Measurements from ENCODE around the gene SLC35G3. TPM values are rescaled to one million over a fixed set of nuclear protein-coding genes. Genes with fewer than 3 reads are reported as not detected.
A peak's percentile ranks its signal among the peaks of the same experiment; 100 is the strongest.

Gene SLC35G3
- polyA plus RNA-seq, 2 of the 4 experiments (the other 2 are of a cell fraction), result not detected

DNA sequence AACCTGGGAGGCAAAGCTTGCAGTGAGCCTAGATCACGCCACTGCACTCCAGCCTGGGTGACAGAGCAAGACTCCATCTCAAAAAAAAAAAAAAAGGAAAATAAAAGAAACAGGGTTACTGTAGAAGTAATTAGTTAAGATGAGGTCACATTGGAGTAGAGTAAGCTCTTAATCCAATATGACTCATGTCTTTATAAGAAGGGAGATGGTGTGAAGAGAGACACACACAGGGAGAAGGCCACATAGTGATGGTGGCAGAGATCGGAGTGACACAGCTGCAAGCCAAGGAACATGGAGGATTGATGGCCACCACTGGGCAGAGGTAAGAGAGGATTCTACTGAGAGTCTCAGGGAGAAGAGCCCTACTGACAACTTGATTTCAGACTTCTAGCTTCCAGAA lies 33.4 kb upstream of the SLC35G3 start:
- DNase-seq (ENCODE audit: low read depth in 1 of 2, low spot score in 1 of 2) (no peak), FAIRE-seq (no peak), ATAC-seq (no peak)
- peaks cover 13% of the 10 kb centered on the region for H3K9me3 ChIP-seq
- CTCF ChIA-PET, result interaction anchor here (0.6 to 1.7 kb wide), 2 partner anchors 11 to 543 kb away, joined by 3 to 5 read pairs; no protein-coding TSS in a partner anchor
- POLR2A ChIA-PET, result interaction anchor here (0.6 kb wide), 1 partner anchor 267 kb away, joined by 3 read pairs; no protein-coding TSS in a partner anchor
- no peak overlapping the region for H3K27ac ChIP-seq
- H3K4me3 ChIP-seq, result no peak overlapping the region
- H3K4me2 ChIP-seq, result no peak overlapping the region
- H3K4me1 ChIP-seq, result no peaks in the 10 kb centered on the region
- 92% methylated on average over 2 of the region's 2 CpGs for WGBS (ENCODE audit: missing lambda C conversion rate)
- no peak for TF ChIP-seq RARB (CRISPR knock-in tag; IDR thresholded peaks at IDR 0.05)
- no peak for TF ChIP-seq HDAC2 (IDR thresholded peaks at IDR 0.05)
- no peak for TF ChIP-seq MAZ (IDR thresholded peaks at IDR 0.05; ENCODE audit: borderline replicate concordance, low read depth, low read length)
- TF ChIP-seq GATA3 (IDR thresholded peaks at IDR 0.05; ENCODE audit: borderline replicate concordance), result no peak
- TF ChIP-seq, protein P1, sequence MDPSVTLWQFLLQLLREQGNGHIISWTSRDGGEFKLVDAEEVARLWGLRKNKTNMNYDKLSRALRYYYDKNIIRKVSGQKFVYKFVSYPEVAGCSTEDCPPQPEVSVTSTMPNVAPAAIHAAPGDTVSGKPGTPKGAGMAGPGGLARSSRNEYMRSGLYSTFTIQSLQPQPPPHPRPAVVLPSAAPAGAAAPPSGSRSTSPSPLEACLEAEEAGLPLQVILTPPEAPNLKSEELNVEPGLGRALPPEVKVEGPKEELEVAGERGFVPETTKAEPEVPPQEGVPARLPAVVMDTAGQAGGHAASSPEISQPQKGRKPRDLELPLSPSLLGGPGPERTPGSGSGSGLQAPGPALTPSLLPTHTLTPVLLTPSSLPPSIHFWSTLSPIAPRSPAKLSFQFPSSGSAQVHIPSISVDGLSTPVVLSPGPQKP (IDR thresholded peaks at IDR 0.05; ENCODE audit: low read depth, low read length), result no peak
- TF ChIP-seq ZNF302 (CRISPR knock-in tag; IDR thresholded peaks at IDR 0.05), result no peak
- TF ChIP-seq RNF2 (IDR thresholded peaks at IDR 0.05; ENCODE audit: borderline replicate concordance, low read depth), result no peak
- TF ChIP-seq SREBF2 (IDR thresholded peaks at IDR 0.05), result no peak
- TF ChIP-seq EHMT2 (IDR thresholded peaks at IDR 0.05; ENCODE audit: low read depth), result no peak
- no peak for TF ChIP-seq CTCF (IDR thresholded peaks at IDR 0.05)
- TF ChIP-seq CEBPB (IDR thresholded peaks at IDR 0.05), result no peak

GRCh38 chr17:35224436-35224835 lies 30.2 kb upstream of the SLC35G3 start:
- no peak for FAIRE-seq
- Histone ChIP-seq H3K27ac (no peak overlapping the region), H3K4me1 (no peaks in the 10 kb centered on the region), H3K9me3 (peaks cover 17% of the 10 kb centered on the region), H3K4me2 (no peak overlapping the region), H3K4me3 (no peak overlapping the region)
- WGBS (ENCODE audit: missing lambda C conversion rate), result 41% methylated on average over 1 of the region's 1 CpG
- CTCF ChIA-PET, result interaction anchor here (0.6 to 1.5 kb wide), 3 partner anchors 55 to 309 kb away, joined by 3 to 4 read pairs (median 3); no protein-coding TSS in a partner anchor
- no peak for DNase-seq (ENCODE audit: low read depth in 1 of 2, low spot score in 1 of 2)
- ATAC-seq, result no peak
- POLR2A ChIA-PET, result no interaction called here
- TF ChIP-seq CBX8 (IDR thresholded peaks at IDR 0.05), result no peak
- no peak for TF ChIP-seq HEYL (CRISPR knock-in tag; IDR thresholded peaks at IDR 0.05)
- peak; percentile 67 for TF ChIP-seq MAFK (IDR thresholded peaks at IDR 0.05; ENCODE audit: partially characterized antibody)
- TF ChIP-seq HOXB13 (CRISPR knock-in tag; IDR thresholded peaks at IDR 0.05; ENCODE audit: low read depth), result no peak
- TF ChIP-seq POLR2A (IDR thresholded peaks at IDR 0.05; ENCODE audit: low read length), result no peak
- no peak for TF ChIP-seq PHF8 (IDR thresholded peaks at IDR 0.05; ENCODE audit: borderline replicate concordance, low read depth)
- no peak for TF ChIP-seq FOSB (CRISPR knock-in tag; IDR thresholded peaks at IDR 0.05)

DNA sequence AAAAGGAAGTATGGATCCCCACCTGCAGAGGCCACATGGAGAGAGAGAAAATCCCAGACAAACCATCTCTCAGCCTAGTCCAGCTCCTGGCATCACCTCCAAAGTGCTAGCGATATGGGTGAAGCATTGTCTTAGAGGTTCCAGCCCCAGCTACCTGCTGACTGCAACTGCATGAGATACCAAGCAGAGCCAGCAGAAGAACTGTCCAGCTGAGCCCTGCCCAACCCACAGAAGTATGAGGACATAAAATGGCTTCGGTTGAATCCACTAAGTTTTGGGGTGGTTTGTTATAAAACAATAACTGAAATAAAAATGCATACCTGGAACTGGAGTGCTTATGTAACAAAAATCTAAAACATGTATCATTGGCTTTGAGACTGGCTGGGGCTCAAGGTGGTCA lies 28.3 kb upstream of the SLC35G3 start:
- no peak for TF ChIP-seq EHMT2 (IDR thresholded peaks at IDR 0.05; ENCODE audit: low read depth)
- no peak for ATAC-seq
- Histone ChIP-seq H3K27ac (no peak overlapping the region), H3K9me3 (peaks cover 17% of the 10 kb centered on the region), H3K4me2 (no peak overlapping the region), H3K4me3 (no peak overlapping the region), H3K4me1 (no peaks in the 10 kb centered on the region)
- POLR2A ChIA-PET, result no interaction called here
- no peak for DNase-seq (ENCODE audit: low read depth in 1 of 2, low spot score in 1 of 2)
- CTCF ChIA-PET, result interaction anchor here (0.7 kb wide), 1 partner anchor 161 kb away, joined by 4 read pairs; no protein-coding TSS in a partner anchor
- WGBS (ENCODE audit: missing lambda C conversion rate), result 89% methylated on average over 2 of the region's 2 CpGs
- no peak for FAIRE-seq

DNA sequence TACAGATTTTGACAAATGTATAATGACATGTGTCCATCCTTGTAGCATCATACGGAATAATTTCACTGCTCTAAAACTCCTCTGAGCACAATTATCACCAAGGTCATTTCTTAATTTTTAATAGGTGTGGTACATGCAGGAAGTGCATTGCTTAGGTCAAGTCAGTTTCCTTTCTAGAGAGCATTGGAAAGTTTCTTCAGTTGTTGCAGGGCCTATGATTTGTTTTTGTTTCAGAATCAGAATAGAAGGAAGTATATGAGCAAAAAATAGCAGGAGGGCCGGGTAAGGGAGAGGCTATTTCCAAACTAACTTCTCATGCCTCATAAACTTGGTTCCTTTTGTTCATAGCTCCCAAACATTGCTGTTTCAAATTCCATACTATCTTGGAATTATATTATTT lies 24.7 kb upstream of the SLC35G3 start:
- no peak for FAIRE-seq
- ChIA-PET CTCF (no interaction called here), POLR2A (no interaction called here)
- TF ChIP-seq HMGXB4 (CRISPR knock-in tag; IDR thresholded peaks at IDR 0.05; ENCODE audit: borderline replicate concordance) (no peak), POLR2A (IDR thresholded peaks at IDR 0.05; ENCODE audit: low read length) (no peak), RARB (CRISPR knock-in tag; IDR thresholded peaks at IDR 0.05) (no peak), ZNF302 (CRISPR knock-in tag; IDR thresholded peaks at IDR 0.05) (no peak), POLR2AphosphoS2 (conservative IDR thresholded peaks at IDR 0.05; ENCODE audit: low read length) (no peak), HDAC2 (IDR thresholded peaks at IDR 0.05) (no peak), FOSL2 (IDR thresholded peaks at IDR 0.05) (no peak), FOSL2 (CRISPR knock-in tag; IDR thresholded peaks at IDR 0.05) (no peak), HOXA7 (CRISPR knock-in tag; IDR thresholded peaks at IDR 0.05) (no peak), MAZ (IDR thresholded peaks at IDR 0.05; ENCODE audit: borderline replicate concordance, low read depth, low read length) (no peak)
- TF ChIP-seq, protein P2, sequence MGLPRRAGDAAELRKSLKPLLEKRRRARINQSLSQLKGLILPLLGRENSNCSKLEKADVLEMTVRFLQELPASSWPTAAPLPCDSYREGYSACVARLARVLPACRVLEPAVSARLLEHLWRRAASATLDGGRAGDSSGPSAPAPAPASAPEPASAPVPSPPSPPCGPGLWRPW (IDR thresholded peaks at IDR 0.05), result no peak
- DNase-seq (ENCODE audit: low read depth in 1 of 2, low spot score in 1 of 2), result no peak
- Histone ChIP-seq H3K9me3 (peaks cover 17% of the 10 kb centered on the region), H3K4me1 (no peaks in the 10 kb centered on the region), H3K27ac (no peak overlapping the region), H3K4me2 (no peak overlapping the region), H3K4me3 (no peak overlapping the region)
- 0 out of 6 replicates have a peak, but pooled peaks of 1 of the 2 experiments have one; percentile 34 for ATAC-seq
- 54% methylated on average over 2 of the region's 2 CpGs for WGBS (ENCODE audit: missing lambda C conversion rate)
